ENCODE data around the gene PTPRR. TPM values are rescaled to one million over a fixed set of nuclear protein-coding genes. Genes with fewer than 3 reads are reported as not detected.

Gene PTPRR
- total RNA-seq = 0.21 TPM in 1 of 2 replicates, not detected in the other

GRCh38 chr12:70920251-70920851 lies at the start of gene PTPRR:
Gene PTPRR, minus strand, starts transcription at chr12:70920738. Its CDS starts 348 bp downstream, at chr12:70920390.

DNA sequence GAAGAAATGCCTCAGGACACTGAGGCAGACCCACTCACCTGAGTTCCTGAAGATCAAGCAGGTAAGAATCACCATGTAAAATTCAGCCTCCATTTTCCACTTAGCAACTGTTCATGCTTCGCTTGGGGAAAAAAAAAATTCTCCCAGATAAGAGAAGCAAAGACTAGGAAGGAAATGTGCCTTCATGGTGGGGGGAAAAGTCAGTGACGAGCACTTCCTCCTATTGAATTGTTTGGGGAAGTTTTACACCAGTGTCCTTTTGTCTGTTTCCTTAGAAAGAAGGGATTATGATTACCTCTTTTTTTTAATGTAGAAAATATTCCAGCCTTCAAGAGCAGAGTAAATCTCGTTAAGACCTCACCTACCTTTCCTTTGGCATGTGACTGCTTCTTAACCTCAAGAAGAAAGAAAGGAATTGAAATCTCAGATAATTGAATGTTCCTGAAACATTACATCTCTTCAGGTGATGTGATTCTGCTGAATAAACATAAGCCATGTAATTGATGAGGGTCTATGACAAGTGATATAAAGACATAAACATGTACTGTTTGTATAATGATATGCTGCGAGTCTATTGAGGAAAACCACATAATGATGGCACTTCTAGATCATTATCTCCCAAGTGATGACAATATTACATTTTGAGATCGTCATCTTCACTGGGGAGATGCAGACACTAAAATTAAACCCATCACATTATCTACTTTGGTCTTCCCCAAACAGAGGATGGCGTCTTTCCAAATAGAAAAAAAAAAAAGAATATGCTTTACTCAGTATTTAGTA lies 283.0 kb downstream of the PTPRR start, which contains the start of gene PTPRB:
TSS of gene PTPRB (minus strand) at position 127 of the 783 bp plus-strand sequence. CDS start at position 93, 34 bp downstream.

Other genes starting within 250 kb of the PTPRR start
- not detected in 2 replicates for gene TSPAN8, start 237.3 kb upstream of the PTPRR start, total RNA-seq